SK-N-SH (cell line): ENCODE data around the gene HS6ST1. TPM values are rescaled to one million over a fixed set of nuclear protein-coding genes. Genes with fewer than 3 reads are reported as not detected.
A peak's percentile ranks its signal among the peaks of the same experiment; 100 is the strongest.

Experiments used
- CTCF ChIA-PET: fragments of 300-600, 350-600 bp; formaldehyde crosslinking; extraction: SDS; loops from one replicate; lab custom pipeline; 2021; lab: Yijun Ruan, JAX
- POLR2A ChIA-PET: fragments of 350-600 bp; sonication (Branson Sonifier 250); formaldehyde crosslinking; extraction: SDS; loops from one replicate; lab custom pipeline; 2020; ENCODE audit warnings: antibody characterized with exemption, inconsistent platforms; lab: Yijun Ruan, JAX
- DNase-seq: peaks from one replicate; pipeline ENCODE4 v3.0.0; 2012
- H2AFZ ChIP-seq: fragments of 200-600 bp; sonication (generic); 2 replicates; pipeline ENCODE4 v1.8.1; 2016; ENCODE audit warnings: antibody characterized with exemption, mild to moderate bottlenecking, low read depth
- H3F3A ChIP-seq: fragments of 200-600 bp; sonication (generic); replicated peaks from 2 replicates; pipeline ENCODE3; 2016; ENCODE audit warnings: antibody characterized with exemption, mild to moderate bottlenecking; ENCODE audit not compliant: insufficient read depth
- H3K27ac ChIP-seq, 2 experiments: fragments of 200-500 bp in 1 of 2; fragments of 200-600 bp in 1 of 2; sonication (Bioruptor generic) in 1 of 2; sonication (generic), shearing (Covaris generic) in 1 of 2; 2 replicates each; pipeline versions ENCODE4 v1.5.1 to v1.6.1; 2014 to 2016; ENCODE audit warnings: low read depth in 2 of 2, inconsistent platforms in 1 of 2, low read length in 1 of 2, mild to moderate bottlenecking in 1 of 2, mixed read lengths in 1 of 2
- H3K27me3 ChIP-seq: fragments of 200-600 bp; sonication (generic), shearing (Covaris generic); 2 replicates; pipeline ENCODE4 v1.6.1; 2016; ENCODE audit warnings: mixed run types; ENCODE audit not compliant: insufficient read depth
- H3K36me3 ChIP-seq, 2 experiments: fragments of 200-500 bp in 1 of 2; fragments of 200-600 bp in 1 of 2; sonication (Bioruptor generic) in 1 of 2; sonication (generic) in 1 of 2; replicated peaks in 1 of 2; 2 replicates each; pipeline versions ENCODE3 to v1.5.1; 2014 to 2016; ENCODE audit warnings: low read length in 1 of 2, mild to moderate bottlenecking in 1 of 2; ENCODE audit not compliant: insufficient read depth in 2 of 2, control insufficient read depth in 1 of 2
- H3K4me1 ChIP-seq, 2 experiments: fragments of 200-500 bp in 1 of 2; fragments of 200-600 bp in 1 of 2; sonication (Bioruptor generic) in 1 of 2; sonication (generic), shearing (Covaris generic) in 1 of 2; 2 replicates each; pipeline versions ENCODE4 v1.5.1 to v1.6.1; 2014 to 2016; ENCODE audit warnings: low read depth in 1 of 2, low read length in 1 of 2, mixed run types in 1 of 2; ENCODE audit not compliant: insufficient read depth in 2 of 2, control insufficient read depth in 1 of 2
- H3K4me2 ChIP-seq: fragments of 200-600 bp; sonication (generic), shearing (Covaris generic); 2 replicates; pipeline ENCODE4 v1.6.1; 2017; ENCODE audit warnings: mixed run types
- H3K4me3 ChIP-seq, 2 experiments: fragments of 200-500 bp in 1 of 2; fragments of 200-600 bp in 1 of 2; sonication (Bioruptor generic) in 1 of 2; sonication (generic), shearing (Covaris generic) in 1 of 2; 2 replicates each; pipeline versions ENCODE4 v1.5.1 to v1.8.1; 2014 to 2016; ENCODE audit warnings: low read depth in 2 of 2, inconsistent platforms in 1 of 2, low read length in 1 of 2, mild to moderate bottlenecking in 1 of 2, mixed read lengths in 1 of 2, moderate library complexity in 1 of 2
- H3K79me2 ChIP-seq: fragments of 200-600 bp; sonication (generic); 2 replicates; pipeline ENCODE4 v1.8.1; 2017; ENCODE audit warnings: mild to moderate bottlenecking; ENCODE audit not compliant: insufficient read depth
- H3K9ac ChIP-seq: fragments of 200-600 bp; sonication (generic); 2 replicates; pipeline ENCODE4 v1.6.1; 2017; ENCODE audit warnings: mixed run types
- H3K9me2 ChIP-seq: fragments of 200-600 bp; sonication (generic); 2 replicates; pipeline ENCODE4 v1.6.1; 2017; ENCODE audit warnings: mixed run types
- H3K9me3 ChIP-seq: fragments of 200-600 bp; sonication (generic); 2 replicates; pipeline ENCODE4 v1.6.1; 2017; ENCODE audit warnings: mixed run types, mild to moderate bottlenecking, moderate library complexity
- H4K20me1 ChIP-seq: fragments of 200-600 bp; sonication (generic); 2 replicates; pipeline ENCODE4 v1.6.1; 2017; ENCODE audit warnings: mild to moderate bottlenecking, mixed run types; ENCODE audit not compliant: insufficient read depth
- EP300 ChIP-seq, 2 experiments: IDR thresholded peaks; 2 replicates each; pipeline versions ENCODE4 v1.4.0 to v1.6.1; 2012; ENCODE audit warnings: borderline replicate concordance in 1 of 2, low read depth in 1 of 2, low read length in 1 of 2
- FOXJ3 ChIP-seq: sonication (generic); formaldehyde crosslinking; IDR thresholded peaks from 2 replicates; pipeline ENCODE4 v1.5.1; 2020; ENCODE audit warnings: mild to moderate bottlenecking, missing genetic modification reagents
- GABPA ChIP-seq: IDR thresholded peaks from 2 replicates; pipeline ENCODE4 v1.4.0; 2012; ENCODE audit warnings: low read depth, mild to moderate bottlenecking
- JUND ChIP-seq: IDR thresholded peaks from 2 replicates; pipeline ENCODE4 v1.4.0; 2012
- NRF1 ChIP-seq: IDR thresholded peaks from 2 replicates; pipeline ENCODE4 v1.6.1; 2012; ENCODE audit warnings: low read depth, mild to moderate bottlenecking, low read length
- POLR2AphosphoS5 ChIP-seq: IDR thresholded peaks from 2 replicates; pipeline ENCODE4 v1.6.1; 2012; ENCODE audit warnings: low read depth, low read length
- RAD21 ChIP-seq: IDR thresholded peaks from 2 replicates; pipeline ENCODE4 v1.6.1; 2012; ENCODE audit warnings: mild to moderate bottlenecking, low read length
- RCOR1 ChIP-seq: fragments of 150-350 bp; IDR thresholded peaks from 2 replicates; pipeline ENCODE4 v1.6.1; 2017; ENCODE audit warnings: antibody characterized with exemption, low read length
- SMC3 ChIP-seq: IDR thresholded peaks from 2 replicates; pipeline ENCODE4 v1.6.1; 2012; ENCODE audit warnings: low read depth, low read length, improper control_type of control experiment
- TCF12 ChIP-seq: IDR thresholded peaks from 2 replicates; pipeline ENCODE4 v1.4.0; 2012
- YY1 ChIP-seq: IDR thresholded peaks from 2 replicates; pipeline ENCODE4 v1.4.0; 2012; ENCODE audit warnings: low read depth, mild to moderate bottlenecking
- WGBS: methylation state at CpG from one replicate; pipeline ENCODE4 v1.1.6; 2017; ENCODE audit warnings: low lambda C conversion rate; 5-methylcytosine and 5-hydroxymethylcytosine counted together
- polyA plus RNA-seq, 3 experiments: library from polyadenylated mRNA; depleted of rRNA; stranded (reverse); fragments of >200 nt; gene quantifications; 2 replicates each; pipeline ENCODE4 v1.2.3, GENCODE V29; 2012
- TF ChIP-seq, protein P1 (sequence below): IDR thresholded peaks from 2 replicates; pipeline ENCODE4 v1.4.0; 2012; ENCODE audit warnings: low read depth
- TF ChIP-seq, protein P2 (sequence below): IDR thresholded peaks from 2 replicates; pipeline ENCODE4; 2012
- TF ChIP-seq, protein P3 (sequence below): fragments of 150-350 bp; IDR thresholded peaks from 2 replicates; pipeline ENCODE4 v1.6.1; 2017; ENCODE audit warnings: antibody characterized with exemption, low read length, low read depth, borderline replicate concordance
- TF ChIP-seq, protein P4 (sequence below): IDR thresholded peaks from 2 replicates; pipeline ENCODE4 v1.4.0; 2012; ENCODE audit warnings: low read depth, borderline replicate concordance
- TF ChIP-seq, protein P5 (sequence below): IDR thresholded peaks from 2 replicates; pipeline ENCODE4 v1.6.1; 2012; ENCODE audit warnings: mild to moderate bottlenecking, low read depth, low read length, moderate library complexity

Gene HS6ST1
- polyA plus RNA-seq, 1 of the 3 experiments (the other 2 are of a cell fraction): 5.9 TPM

DNA sequence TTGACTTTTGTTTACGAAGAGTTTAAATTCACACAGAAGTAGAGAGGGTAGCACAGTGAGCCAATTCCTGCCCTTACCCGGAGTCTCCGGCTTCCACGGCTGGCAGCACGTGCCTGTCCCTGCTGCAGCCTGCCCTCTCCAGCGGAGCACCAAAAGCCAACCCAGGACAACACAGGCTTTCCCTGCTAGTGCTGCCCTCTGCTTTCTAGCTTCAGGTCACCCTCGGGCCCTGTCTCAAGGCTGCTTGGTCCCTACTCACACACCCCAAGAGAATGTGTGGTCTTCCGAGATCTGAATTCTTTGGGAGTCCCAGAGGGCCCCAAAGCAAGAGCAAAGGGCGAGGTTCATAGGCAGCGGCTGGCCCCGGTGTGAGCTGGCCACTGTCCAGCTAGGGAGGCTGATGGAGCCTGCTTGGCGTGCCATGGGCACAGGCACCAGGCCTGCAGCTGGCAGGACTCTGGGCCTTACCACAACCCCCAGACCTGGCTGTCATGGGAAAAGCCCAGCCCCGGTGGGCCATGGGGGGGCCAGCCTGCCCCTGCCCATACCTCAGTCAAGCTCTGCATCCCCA lies 7.0 kb upstream of the HS6ST1 start:
- CTCF ChIA-PET: interaction anchor here (1.0 to 1.5 kb wide), 3 partner anchors 43 to 409 kb away, joined by 3 read pairs; no protein-coding TSS in a partner anchor
- Histone ChIP-seq H3K9me3 (no peaks in the 10 kb centered on the region), H2AFZ (no peak overlapping the region), H3K4me1 (peaks cover 3 to 26% of the 10 kb centered on the region in 2 experiments; a peak in 2 of 4 replicates), H3K4me3 (no peak overlapping the region), H3K4me2 (no peak overlapping the region), H4K20me1 (no peaks in the 10 kb centered on the region), H3K9me2 (no peaks in the 10 kb centered on the region), H3F3A (no peaks in the 10 kb centered on the region), H3K27me3 (no peaks in the 10 kb centered on the region), H3K79me2 (no peaks in the 10 kb centered on the region), H3K27ac (peak overlapping the region in 1 of 2 experiments; percentile 28; a peak in 1 of 4 replicates), H3K36me3 (no peaks in the 10 kb centered on the region), H3K9ac (no peak overlapping the region)
- TF ChIP-seq, protein P1, sequence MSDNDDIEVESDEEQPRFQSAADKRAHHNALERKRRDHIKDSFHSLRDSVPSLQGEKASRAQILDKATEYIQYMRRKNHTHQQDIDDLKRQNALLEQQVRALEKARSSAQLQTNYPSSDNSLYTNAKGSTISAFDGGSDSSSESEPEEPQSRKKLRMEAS: no peak
- TF ChIP-seq, protein P2, sequence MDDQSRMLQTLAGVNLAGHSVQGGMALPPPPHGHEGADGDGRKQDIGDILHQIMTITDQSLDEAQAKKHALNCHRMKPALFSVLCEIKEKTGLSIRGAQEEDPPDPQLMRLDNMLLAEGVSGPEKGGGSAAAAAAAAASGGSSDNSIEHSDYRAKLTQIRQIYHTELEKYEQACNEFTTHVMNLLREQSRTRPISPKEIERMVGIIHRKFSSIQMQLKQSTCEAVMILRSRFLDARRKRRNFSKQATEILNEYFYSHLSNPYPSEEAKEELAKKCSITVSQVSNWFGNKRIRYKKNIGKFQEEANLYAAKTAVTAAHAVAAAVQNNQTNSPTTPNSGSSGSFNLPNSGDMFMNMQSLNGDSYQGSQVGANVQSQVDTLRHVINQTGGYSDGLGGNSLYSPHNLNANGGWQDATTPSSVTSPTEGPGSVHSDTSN: no peak
- no peak for TF ChIP-seq SMC3
- TF ChIP-seq JUND: no peak
- TF ChIP-seq YY1: no peak
- no peak for TF ChIP-seq POLR2AphosphoS5
- TF ChIP-seq, protein P3, sequence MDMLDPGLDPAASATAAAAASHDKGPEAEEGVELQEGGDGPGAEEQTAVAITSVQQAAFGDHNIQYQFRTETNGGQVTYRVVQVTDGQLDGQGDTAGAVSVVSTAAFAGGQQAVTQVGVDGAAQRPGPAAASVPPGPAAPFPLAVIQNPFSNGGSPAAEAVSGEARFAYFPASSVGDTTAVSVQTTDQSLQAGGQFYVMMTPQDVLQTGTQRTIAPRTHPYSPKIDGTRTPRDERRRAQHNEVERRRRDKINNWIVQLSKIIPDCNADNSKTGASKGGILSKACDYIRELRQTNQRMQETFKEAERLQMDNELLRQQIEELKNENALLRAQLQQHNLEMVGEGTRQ: no peak
- TF ChIP-seq, protein P4, sequence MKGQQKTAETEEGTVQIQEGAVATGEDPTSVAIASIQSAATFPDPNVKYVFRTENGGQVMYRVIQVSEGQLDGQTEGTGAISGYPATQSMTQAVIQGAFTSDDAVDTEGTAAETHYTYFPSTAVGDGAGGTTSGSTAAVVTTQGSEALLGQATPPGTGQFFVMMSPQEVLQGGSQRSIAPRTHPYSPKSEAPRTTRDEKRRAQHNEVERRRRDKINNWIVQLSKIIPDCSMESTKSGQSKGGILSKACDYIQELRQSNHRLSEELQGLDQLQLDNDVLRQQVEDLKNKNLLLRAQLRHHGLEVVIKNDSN: no peak
- no peak for TF ChIP-seq NRF1
- POLR2A ChIA-PET: no interaction called here
- 83% methylated on average over 9 of the region's 13 CpGs for WGBS
- DNase-seq: peak; percentile 49

DNA sequence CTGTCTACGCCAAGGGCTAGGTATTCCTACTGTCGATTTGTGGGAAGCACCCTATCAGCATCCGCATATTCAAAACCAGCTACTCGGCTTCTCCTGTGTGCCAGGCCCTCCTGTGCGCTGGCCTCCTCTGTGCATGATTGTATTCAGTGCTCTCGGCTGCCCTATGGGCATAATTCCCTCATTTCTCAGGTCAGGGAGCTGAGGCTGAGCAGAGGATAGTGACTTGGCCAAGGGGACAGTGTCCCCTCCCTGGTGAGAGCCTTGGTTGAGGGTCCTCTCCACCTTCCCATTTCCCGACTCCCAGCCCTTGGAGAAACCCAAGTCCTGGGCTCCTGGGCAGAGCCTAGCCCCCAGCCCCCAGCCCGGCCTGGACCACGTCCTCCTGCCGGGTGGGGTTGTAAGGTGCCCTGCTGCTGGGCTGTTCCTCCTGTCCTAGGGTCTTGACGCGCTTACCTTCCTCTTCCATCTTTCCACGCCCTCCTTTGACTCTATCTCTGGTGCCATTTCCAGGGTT lies 6.3 kb upstream of the HS6ST1 start:
- Histone ChIP-seq H3K4me3 (no peak overlapping the region), H3K27ac (no peak overlapping the region), H3K9ac (no peak overlapping the region), H3K9me3 (no peaks in the 10 kb centered on the region), H4K20me1 (no peaks in the 10 kb centered on the region), H3K79me2 (no peaks in the 10 kb centered on the region), H3K4me2 (no peak overlapping the region), H3K36me3 (no peaks in the 10 kb centered on the region), H3K27me3 (no peaks in the 10 kb centered on the region), H3F3A (no peaks in the 10 kb centered on the region), H3K9me2 (no peaks in the 10 kb centered on the region), H3K4me1 (peaks cover 3 to 26% of the 10 kb centered on the region in 2 experiments; a peak in 2 of 4 replicates), H2AFZ (no peak overlapping the region)
- CTCF ChIA-PET: interaction anchor here (1.0 to 1.5 kb wide), 4 partner anchors 42 to 412 kb away, joined by 3 read pairs; no protein-coding TSS in a partner anchor
- 82% methylated on average over 7 of the region's 13 CpGs for WGBS
- POLR2A ChIA-PET: interaction anchor here (0.5 kb wide), 1 partner anchor 11 kb away, joined by 3 read pairs; no protein-coding TSS in a partner anchor
- DNase-seq: no peak
- TF ChIP-seq RAD21: no peak
- TF ChIP-seq TCF12: no peak
- no peak for TF ChIP-seq GABPA
- no peak for TF ChIP-seq EP300 (IDR thresholded peaks at IDR 0.05; ENCODE audit: borderline replicate concordance in 1 of 2, low read depth in 1 of 2, low read length in 1 of 2)
- no peak for TF ChIP-seq FOXJ3 (CRISPR knock-in tag)
- TF ChIP-seq NRF1: no peak
- no peak for TF ChIP-seq RCOR1
- TF ChIP-seq, protein P4: no peak
- TF ChIP-seq, protein P5, sequence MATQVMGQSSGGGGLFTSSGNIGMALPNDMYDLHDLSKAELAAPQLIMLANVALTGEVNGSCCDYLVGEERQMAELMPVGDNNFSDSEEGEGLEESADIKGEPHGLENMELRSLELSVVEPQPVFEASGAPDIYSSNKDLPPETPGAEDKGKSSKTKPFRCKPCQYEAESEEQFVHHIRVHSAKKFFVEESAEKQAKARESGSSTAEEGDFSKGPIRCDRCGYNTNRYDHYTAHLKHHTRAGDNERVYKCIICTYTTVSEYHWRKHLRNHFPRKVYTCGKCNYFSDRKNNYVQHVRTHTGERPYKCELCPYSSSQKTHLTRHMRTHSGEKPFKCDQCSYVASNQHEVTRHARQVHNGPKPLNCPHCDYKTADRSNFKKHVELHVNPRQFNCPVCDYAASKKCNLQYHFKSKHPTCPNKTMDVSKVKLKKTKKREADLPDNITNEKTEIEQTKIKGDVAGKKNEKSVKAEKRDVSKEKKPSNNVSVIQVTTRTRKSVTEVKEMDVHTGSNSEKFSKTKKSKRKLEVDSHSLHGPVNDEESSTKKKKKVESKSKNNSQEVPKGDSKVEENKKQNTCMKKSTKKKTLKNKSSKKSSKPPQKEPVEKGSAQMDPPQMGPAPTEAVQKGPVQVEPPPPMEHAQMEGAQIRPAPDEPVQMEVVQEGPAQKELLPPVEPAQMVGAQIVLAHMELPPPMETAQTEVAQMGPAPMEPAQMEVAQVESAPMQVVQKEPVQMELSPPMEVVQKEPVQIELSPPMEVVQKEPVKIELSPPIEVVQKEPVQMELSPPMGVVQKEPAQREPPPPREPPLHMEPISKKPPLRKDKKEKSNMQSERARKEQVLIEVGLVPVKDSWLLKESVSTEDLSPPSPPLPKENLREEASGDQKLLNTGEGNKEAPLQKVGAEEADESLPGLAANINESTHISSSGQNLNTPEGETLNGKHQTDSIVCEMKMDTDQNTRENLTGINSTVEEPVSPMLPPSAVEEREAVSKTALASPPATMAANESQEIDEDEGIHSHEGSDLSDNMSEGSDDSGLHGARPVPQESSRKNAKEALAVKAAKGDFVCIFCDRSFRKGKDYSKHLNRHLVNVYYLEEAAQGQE: no peak
- TF ChIP-seq, protein P3: no peak
